IPS-18a (cell line): ENCODE measurements around the gene ZNF557.

Experiments used
- H3K27ac ChIP-seq: one replicate; pipeline ENCODE4 v1.5.1; 2013; ENCODE audit warnings: low read length
- H3K27me3 ChIP-seq: one replicate; pipeline ENCODE4 v1.6.1; 2013; ENCODE audit warnings: mild to moderate bottlenecking, low read length; ENCODE audit not compliant: control insufficient read depth, insufficient read depth
- H3K36me3 ChIP-seq: one replicate; pipeline ENCODE4 v1.6.1; 2013; ENCODE audit warnings: low read depth, low read length; ENCODE audit not compliant: control insufficient read depth
- H3K4me1 ChIP-seq: one replicate; pipeline ENCODE4 v1.6.1; 2013; ENCODE audit warnings: low read depth, low read length; ENCODE audit not compliant: control insufficient read depth
- H3K4me3 ChIP-seq: one replicate; pipeline ENCODE4 v1.5.1; 2013; ENCODE audit warnings: low read length
- H3K9ac ChIP-seq: one replicate; pipeline ENCODE4 v1.6.1; 2013; ENCODE audit warnings: mild to moderate bottlenecking, low read length, moderate library complexity
- H3K9me3 ChIP-seq: one replicate; pipeline ENCODE4 v1.6.1; 2013; ENCODE audit warnings: low read depth, low read length; ENCODE audit not compliant: control insufficient read depth

ZNF557 gene

GRCh38 chr19:7112675-7113074 lies 43.2 kb downstream of the ZNF557 start:
- no peaks in the 10 kb centered on the region for H3K9me3 ChIP-seq
- H3K27me3 ChIP-seq = no peaks in the 10 kb centered on the region
- H3K27ac ChIP-seq = no peak overlapping the region
- H3K36me3 ChIP-seq = no peaks in the 10 kb centered on the region
- H3K4me1 ChIP-seq = no peaks in the 10 kb centered on the region
- no peak overlapping the region for H3K4me3 ChIP-seq
- no peak overlapping the region for H3K9ac ChIP-seq

- Histone ChIP-seq H3K4me3 (no peak overlapping the region), H3K36me3 (no peaks in the 10 kb centered on the region), H3K9me3 (no peaks in the 10 kb centered on the region), H3K27me3 (no peaks in the 10 kb centered on the region), H3K9ac (no peak overlapping the region), H3K4me1 (no peaks in the 10 kb centered on the region), H3K27ac (no peak overlapping the region)
These were observed 43.7 kb downstream of the ZNF557 start for GRCh38 chr19:7113233-7113632.

- Histone ChIP-seq H3K4me3 (no peak overlapping the region), H3K9me3 (no peaks in the 10 kb centered on the region), H3K27me3 (no peaks in the 10 kb centered on the region), H3K36me3 (peaks cover 7% of the 10 kb centered on the region), H3K4me1 (no peaks in the 10 kb centered on the region), H3K27ac (no peak overlapping the region), H3K9ac (no peak overlapping the region)
These were observed 46.2 kb downstream of the ZNF557 start for GRCh38 chr19:7115721-7116120.

GRCh38 chr19:7117248-7117647 lies 47.7 kb downstream of the ZNF557 start:
- H3K4me3 ChIP-seq = no peak overlapping the region
- no peaks in the 10 kb centered on the region for H3K27me3 ChIP-seq
- no peaks in the 10 kb centered on the region for H3K4me1 ChIP-seq
- no peak overlapping the region for H3K27ac ChIP-seq
- H3K9me3 ChIP-seq = no peaks in the 10 kb centered on the region
- H3K9ac ChIP-seq = no peak overlapping the region
- peaks cover 7% of the 10 kb centered on the region for H3K36me3 ChIP-seq

GRCh38 chr19:7119582-7119981 lies 50.1 kb downstream of the ZNF557 start:
- Histone ChIP-seq H3K4me3 (no peak overlapping the region), H3K27ac (no peak overlapping the region), H3K4me1 (no peaks in the 10 kb centered on the region), H3K36me3 (peaks cover 7% of the 10 kb centered on the region), H3K9me3 (no peaks in the 10 kb centered on the region), H3K27me3 (no peaks in the 10 kb centered on the region), H3K9ac (no peak overlapping the region)

GRCh38 chr19:7120499-7120898 lies 51.0 kb downstream of the ZNF557 start:
- peaks cover 7% of the 10 kb centered on the region for H3K36me3 ChIP-seq
- no peaks in the 10 kb centered on the region for H3K27me3 ChIP-seq
- H3K4me3 ChIP-seq = no peak overlapping the region
- H3K9ac ChIP-seq = no peak overlapping the region
- no peaks in the 10 kb centered on the region for H3K9me3 ChIP-seq
- no peaks in the 10 kb centered on the region for H3K4me1 ChIP-seq
- H3K27ac ChIP-seq = no peak overlapping the region

- Histone ChIP-seq H3K27ac (no peak overlapping the region), H3K36me3 (peaks cover 7% of the 10 kb centered on the region), H3K27me3 (no peaks in the 10 kb centered on the region), H3K4me3 (no peak overlapping the region), H3K9me3 (peaks cover 4% of the 10 kb centered on the region), H3K9ac (no peak overlapping the region), H3K4me1 (no peaks in the 10 kb centered on the region)
These were observed 53.2 kb downstream of the ZNF557 start for GRCh38 chr19:7122701-7123100.

- no peak overlapping the region for H3K27ac ChIP-seq
- no peaks in the 10 kb centered on the region for H3K36me3 ChIP-seq
- no peaks in the 10 kb centered on the region for H3K4me1 ChIP-seq
- no peaks in the 10 kb centered on the region for H3K27me3 ChIP-seq
- H3K9me3 ChIP-seq = peaks cover 4% of the 10 kb centered on the region
- no peak overlapping the region for H3K4me3 ChIP-seq
- no peak overlapping the region for H3K9ac ChIP-seq
These were observed 55.3 kb downstream of the ZNF557 start for GRCh38 chr19:7124782-7125181.

GRCh38 chr19:7125221-7125620 lies 55.7 kb downstream of the ZNF557 start:
- Histone ChIP-seq H3K4me3 (no peak overlapping the region), H3K4me1 (no peaks in the 10 kb centered on the region), H3K27me3 (no peaks in the 10 kb centered on the region), H3K9me3 (peaks cover 4% of the 10 kb centered on the region), H3K36me3 (no peaks in the 10 kb centered on the region), H3K27ac (no peak overlapping the region), H3K9ac (no peak overlapping the region)

- H3K4me3 ChIP-seq = no peak overlapping the region
- no peaks in the 10 kb centered on the region for H3K36me3 ChIP-seq
- H3K9ac ChIP-seq = no peak overlapping the region
- no peaks in the 10 kb centered on the region for H3K27me3 ChIP-seq
- H3K9me3 ChIP-seq = peaks cover 4% of the 10 kb centered on the region
- no peaks in the 10 kb centered on the region for H3K4me1 ChIP-seq
- H3K27ac ChIP-seq = no peak overlapping the region
These were observed 56.6 kb downstream of the ZNF557 start for GRCh38 chr19:7126132-7126531.

- Histone ChIP-seq H3K4me1 (no peaks in the 10 kb centered on the region), H3K27me3 (no peaks in the 10 kb centered on the region), H3K27ac (no peak overlapping the region), H3K9ac (no peak overlapping the region), H3K9me3 (peaks cover 4% of the 10 kb centered on the region), H3K4me3 (no peak overlapping the region), H3K36me3 (peaks cover 4% of the 10 kb centered on the region)
These were observed 60.5 kb downstream of the ZNF557 start for GRCh38 chr19:7130043-7130442.

GRCh38 chr19:7132054-7132453 lies 62.6 kb downstream of the ZNF557 start:
- H3K27me3 ChIP-seq = no peaks in the 10 kb centered on the region
- H3K36me3 ChIP-seq = peaks cover 4% of the 10 kb centered on the region
- no peak overlapping the region for H3K4me3 ChIP-seq
- H3K27ac ChIP-seq = no peak overlapping the region
- no peaks in the 10 kb centered on the region for H3K4me1 ChIP-seq
- no peaks in the 10 kb centered on the region for H3K9me3 ChIP-seq
- no peak overlapping the region for H3K9ac ChIP-seq
